Germinal center (tissue), 1 donor: ENCODE data around the gene PRRG2.

Source experiments
- DNase-seq: peaks from one replicate; pipeline ENCODE4 v3.0.0; 2012; ENCODE audit warnings: mixed read lengths, low spot score

PRRG2 gene

GRCh38 chr19:49640113-49640898 lies 59.2 kb downstream of the PRRG2 start, which contains the start of gene RRAS:
TSS of gene RRAS (minus strand) at chr19:49640143. CDS start at chr19:49640098, 45 bp downstream.
- DNase-seq: peak; percentile 97
